IMR-90 (cell line): ENCODE results near the gene DYSF. TPM values are rescaled to one million over a fixed set of nuclear protein-coding genes. Genes with fewer than 3 reads are reported as not detected.

Experiments
- ATAC-seq: fragments of 200-7000 bp; cut with Tn5 transposase; 2 replicates; pipeline ENCODE4 v1.9.1; 2020; ENCODE audit warnings: low read depth, mild to moderate bottlenecking, moderate library complexity
- BruUV-seq: library from RNA; stranded (reverse); fragments of 400-500 nt; replicated peaks from 2 replicates; lab custom pipeline; 2021; lab: Mats Ljungman, UMichigan
- CTCF ChIA-PET: fragments of 300-600 bp; formaldehyde crosslinking; extraction: SDS; loops from one replicate; lab custom pipeline; 2021; ENCODE audit warnings: antibody characterized with exemption; lab: Yijun Ruan, JAX
- POLR2A ChIA-PET: fragments of 300-600 bp; sonication (Branson Sonifier 250); formaldehyde crosslinking; loops from one replicate; lab custom pipeline; 2022; ENCODE audit warnings: antibody characterized with exemption; ENCODE audit not compliant: unreplicated experiment; lab: Charles Lee
- DNase-seq: peaks from one replicate; pipeline ENCODE4 v3.0.0; 2013
- H2AFZ ChIP-seq: replicated peaks from 2 replicates; pipeline ENCODE3; 2013; ENCODE audit warnings: low read length, mild to moderate bottlenecking; ENCODE audit not compliant: poor library complexity
- H2AK5ac ChIP-seq: 2 replicates; pipeline ENCODE4 v1.6.1; 2013; ENCODE audit warnings: low read depth, low read length, inconsistent platforms
- H2AK9ac ChIP-seq: replicated peaks from 2 replicates; pipeline ENCODE3; 2013; ENCODE audit warnings: mild to moderate bottlenecking, low read depth, low read length, moderate library complexity; ENCODE audit not compliant: poor library complexity
- H2BK120ac ChIP-seq: 2 replicates; pipeline ENCODE4 v1.6.1; 2013; ENCODE audit warnings: low read depth, low read length, inconsistent platforms
- H2BK15ac ChIP-seq: 3 replicates; pipeline ENCODE4 v1.6.1; 2013; ENCODE audit warnings: low read depth, low read length, inconsistent platforms
- H2BK20ac ChIP-seq: 2 replicates; pipeline ENCODE4 v1.6.1; 2013; ENCODE audit warnings: low read depth, mild to moderate bottlenecking, inconsistent platforms, low read length, moderate library complexity
- H2BK5ac ChIP-seq: 2 replicates; pipeline ENCODE4 v1.6.1; 2013; ENCODE audit warnings: mild to moderate bottlenecking, low read depth, low read length, inconsistent platforms; ENCODE audit not compliant: poor library complexity, severe bottlenecking
- H3K14ac ChIP-seq: replicated peaks from 2 replicates; pipeline ENCODE4 v1.6.1; 2013; ENCODE audit warnings: low read depth, low read length, inconsistent platforms
- H3K18ac ChIP-seq: 2 replicates; pipeline ENCODE4 v1.6.1; 2013; ENCODE audit warnings: low read depth, low read length, control low read depth
- H3K23ac ChIP-seq: 2 replicates; pipeline ENCODE4 v1.6.1; 2013; ENCODE audit warnings: low read depth, low read length, inconsistent platforms
- H3K27ac ChIP-seq: 2 replicates; pipeline ENCODE4 v1.5.1; 2013; ENCODE audit warnings: mild to moderate bottlenecking, control low read depth, low read length; ENCODE audit not compliant: insufficient read depth
- H3K27me3 ChIP-seq: 2 replicates; pipeline ENCODE4 v1.6.1; 2013; ENCODE audit warnings: low read length; ENCODE audit not compliant: control insufficient read depth, insufficient read depth
- H3K36me3 ChIP-seq: 2 replicates; pipeline ENCODE4 v1.6.1; 2013; ENCODE audit warnings: low read length, mixed read lengths; ENCODE audit not compliant: control insufficient read depth, insufficient read depth
- H3K4ac ChIP-seq: 2 replicates; pipeline ENCODE4 v1.6.1; 2013; ENCODE audit warnings: low read depth, low read length, inconsistent platforms
- H3K4me1 ChIP-seq: 2 replicates; pipeline ENCODE4 v1.6.1; 2013; ENCODE audit warnings: low read length, mixed read lengths; ENCODE audit not compliant: control insufficient read depth, insufficient read depth
- H3K4me2 ChIP-seq: 2 replicates; pipeline ENCODE4 v1.6.1; 2013; ENCODE audit warnings: low read depth, mild to moderate bottlenecking, control low read depth, low read length, moderate library complexity
- H3K4me3 ChIP-seq: 2 replicates; pipeline ENCODE4 v1.5.1; 2013; ENCODE audit warnings: low read depth, mild to moderate bottlenecking, control low read depth, low read length, moderate library complexity; ENCODE audit not compliant: insufficient read depth
- H3K56ac ChIP-seq: 2 replicates; pipeline ENCODE4 v1.6.1; 2013; ENCODE audit warnings: low read length, inconsistent platforms; ENCODE audit not compliant: insufficient read depth; ENCODE audit errors: extremely low read depth
- H3K79me1 ChIP-seq, 2 experiments: 2 replicates each; pipeline ENCODE4 v1.6.1; 2013; ENCODE audit warnings: low read length in 2 of 2, inconsistent platforms in 1 of 2, low read depth in 1 of 2
- H3K9ac ChIP-seq: 2 replicates; pipeline ENCODE4 v1.6.1; 2013; ENCODE audit warnings: low read depth, low read length, control low read depth
- H3K9me1 ChIP-seq: 2 replicates; pipeline ENCODE4 v1.6.1; 2013; ENCODE audit warnings: low read length, inconsistent platforms; ENCODE audit not compliant: insufficient read depth
- H3K9me3 ChIP-seq: 2 replicates; pipeline ENCODE4 v1.6.1; 2013; ENCODE audit warnings: low read length; ENCODE audit not compliant: control insufficient read depth, insufficient read depth
- H4K20me1 ChIP-seq: 2 replicates; pipeline ENCODE4 v1.6.1; 2013; ENCODE audit warnings: low read length, inconsistent platforms; ENCODE audit not compliant: insufficient read depth
- H4K5ac ChIP-seq: 2 replicates; pipeline ENCODE4 v1.6.1; 2013; ENCODE audit warnings: mild to moderate bottlenecking, low read depth, low read length, control low read depth
- H4K8ac ChIP-seq, 2 experiments: 2 replicates each; pipeline ENCODE4 v1.6.1; 2013; ENCODE audit warnings: low read depth in 2 of 2, low read length in 2 of 2, control low read depth in 1 of 2, inconsistent platforms in 1 of 2
- H4K91ac ChIP-seq: 2 replicates; pipeline ENCODE4 v1.6.1; 2013; ENCODE audit warnings: low read depth, low read length, inconsistent platforms; ENCODE audit not compliant: insufficient read depth
- BHLHE40 ChIP-seq: fragments of 150-350 bp; IDR thresholded peaks from 2 replicates; pipeline ENCODE4 v1.6.1; 2016; ENCODE audit warnings: mild to moderate bottlenecking, low read depth, low read length
- CEBPB ChIP-seq: IDR thresholded peaks from 2 replicates; pipeline ENCODE4 v1.6.1; 2012; ENCODE audit warnings: low read depth, low read length, improper control_type of control experiment
- CHD1 ChIP-seq: IDR thresholded peaks from 2 replicates; pipeline ENCODE4 v1.6.1; 2012; ENCODE audit warnings: low read depth, low read length, improper control_type of control experiment
- FOS ChIP-seq: fragments of 150-350 bp; IDR thresholded peaks from 2 replicates; pipeline ENCODE4 v1.6.1; 2016; ENCODE audit warnings: low read depth, low read length
- MAFK ChIP-seq: IDR thresholded peaks from 2 replicates; pipeline ENCODE4 v1.6.1; 2012; ENCODE audit warnings: low read depth, low read length, improper control_type of control experiment
- MXI1 ChIP-seq: IDR thresholded peaks from 2 replicates; pipeline ENCODE4 v1.6.1; 2012; ENCODE audit warnings: low read depth, mild to moderate bottlenecking, low read length, moderate library complexity, borderline replicate concordance
- NFE2L2 ChIP-seq: fragments of 150-350 bp; IDR thresholded peaks from 2 replicates; pipeline ENCODE4 v1.6.1; 2016; ENCODE audit warnings: low read depth, mild to moderate bottlenecking, low read length
- POLR2A ChIP-seq: IDR thresholded peaks from 2 replicates; pipeline ENCODE4 v1.6.1; 2012; ENCODE audit warnings: mild to moderate bottlenecking, low read depth, low read length
- RAD21 ChIP-seq: IDR thresholded peaks from 2 replicates; pipeline ENCODE4 v1.6.1; 2012; ENCODE audit warnings: low read length, improper control_type of control experiment
- RCOR1 ChIP-seq: IDR thresholded peaks from 2 replicates; pipeline ENCODE4 v1.6.1; 2012; ENCODE audit warnings: mild to moderate bottlenecking, low read length, improper control_type of control experiment; ENCODE audit not compliant: insufficient replicate concordance
- RFX5 ChIP-seq: IDR thresholded peaks from 2 replicates; pipeline ENCODE4 v1.8.0; 2012; ENCODE audit warnings: low read depth, mild to moderate bottlenecking, low read length, moderate library complexity
- SMC3 ChIP-seq: fragments of 150-350 bp; IDR thresholded peaks from 2 replicates; pipeline ENCODE4 v1.6.1; 2016; ENCODE audit warnings: low read depth, mild to moderate bottlenecking, antibody characterized with exemption, low read length, moderate library complexity
- WGBS, 2 experiments: methylation state at CpG; one replicate each; pipeline versions ENCODE4 v1.1.5 to v1.1.7; 2013; ENCODE audit warnings: missing lambda C conversion rate in 2 of 2; ENCODE audit not compliant: insufficient read length in 1 of 2; ENCODE audit errors: extremely low coverage in 2 of 2; 5-methylcytosine and 5-hydroxymethylcytosine counted together
- dilution Hi-C: fragments of 300-500 bp; cut with HindIII; formaldehyde crosslinking; loops from one replicate; pipeline ENCODE4 v1.14.3; 2018; ENCODE audit warnings: low sequenced_read_pairs; ENCODE audit not compliant: unreplicated experiment
- in situ Hi-C: fragments of 300-500 bp; cut with MboI; formaldehyde crosslinking; loops from 3 replicates; pipeline ENCODE4 v1.14.3; 2019; ENCODE audit warnings: low sequenced_read_pairs, inconsistent platforms, mixed read lengths
- intact Hi-C: fragments of 100-400 bp; cut with micrococcal nuclease; formaldehyde crosslinking; loops from 2 replicates; pipeline ENCODE4 v1.10.0; 2022
- polyA plus RNA-seq, 3 experiments: library from polyadenylated mRNA; depleted of rRNA; stranded (reverse); fragments of >200 nt; gene quantifications; 2 replicates each; pipeline ENCODE4 v1.2.3, GENCODE V29; 2012; ENCODE audit warnings: low replicate concordance in 1 of 3
- total RNA-seq: library from RNA; depleted of rRNA; stranded (reverse); fragments of >200 nt; gene quantifications from 2 replicates; pipeline ENCODE4 v1.2.3, GENCODE V29; 2012
- TF ChIP-seq, protein P1 (sequence below): conservative IDR thresholded peaks from 2 replicates; pipeline ENCODE4 v1.5.1; 2012; ENCODE audit warnings: mild to moderate bottlenecking, low read depth, low read length, improper control_type of control experiment

Gene DYSF
- total and polyA plus RNA-seq, 2 of the 4 experiments (the other 2 are of a cell fraction): 0.09 to 0.18 TPM

GRCh38 chr2:71546777-71547281, 93.5 kb downstream of the DYSF start:
- ChIA-PET POLR2A (no interaction called here), CTCF (no interaction called here)
- no peak overlapping the region for H3K4me3 ChIP-seq
- no peak overlapping the region for H3K4ac ChIP-seq
- no peak overlapping the region for H3K23ac ChIP-seq
- no peaks in the 10 kb centered on the region for H3K79me1 ChIP-seq
- H4K5ac ChIP-seq: no peak overlapping the region
- H3K9me1 ChIP-seq: no peaks in the 10 kb centered on the region
- no peak overlapping the region for H2AK9ac ChIP-seq
- H3K14ac ChIP-seq: no peak overlapping the region
- no peak overlapping the region for H2BK20ac ChIP-seq
- no peak overlapping the region for H4K91ac ChIP-seq
- DNase-seq (no peak), ATAC-seq (no peak)
- no peaks in the 10 kb centered on the region; the same call in 1 of the 2 replicates for H3K9me3 ChIP-seq
- no peaks in the 10 kb centered on the region for H3K36me3 ChIP-seq
- H2BK5ac ChIP-seq: no peak overlapping the region
- in situ Hi-C loops: loop anchor here (5.0 to 25.0 kb wide), 4 partner anchors 605 to 1340 kb away; partner anchors contain the start of gene SPR
- H3K18ac ChIP-seq: no peak overlapping the region
- H3K4me2 ChIP-seq: no peak overlapping the region
- no peaks in the 10 kb centered on the region for H3K4me1 ChIP-seq
- dilution Hi-C loops: no loop called here
- 60% methylated on average over 1 of the region's 14 CpGs; no CpG with 5 or more reads in 1 of the 2 experiments for WGBS, 2 experiments
- no peak overlapping the region for H2BK120ac ChIP-seq
- no peak overlapping the region for H4K8ac ChIP-seq
- no peak overlapping the region for H3K9ac ChIP-seq
- H3K27ac ChIP-seq: no peak overlapping the region
- intact Hi-C loops: loop anchor here (5.0 to 10.0 kb wide), 3 partner anchors 250 to 590 kb away; no protein-coding TSS in a partner anchor
- H2AK5ac ChIP-seq: no peak overlapping the region
- no peaks in the 10 kb centered on the region for H4K20me1 ChIP-seq
- no peak overlapping the region for H2BK15ac ChIP-seq
- H3K27me3 ChIP-seq: peaks cover 25% of the 10 kb centered on the region
- no peak overlapping the region for H2AFZ ChIP-seq
- BruUV-seq: no TSS peak
- TF ChIP-seq RFX5 (no peak), SMC3 (no peak), BHLHE40 (no peak), MXI1 (no peak), POLR2A (no peak), FOS (no peak), NFE2L2 (no peak), RAD21 (no peak), CHD1 (no peak), CEBPB (no peak), MAFK (no peak), RCOR1 (no peak)
- TF ChIP-seq, protein P1, sequence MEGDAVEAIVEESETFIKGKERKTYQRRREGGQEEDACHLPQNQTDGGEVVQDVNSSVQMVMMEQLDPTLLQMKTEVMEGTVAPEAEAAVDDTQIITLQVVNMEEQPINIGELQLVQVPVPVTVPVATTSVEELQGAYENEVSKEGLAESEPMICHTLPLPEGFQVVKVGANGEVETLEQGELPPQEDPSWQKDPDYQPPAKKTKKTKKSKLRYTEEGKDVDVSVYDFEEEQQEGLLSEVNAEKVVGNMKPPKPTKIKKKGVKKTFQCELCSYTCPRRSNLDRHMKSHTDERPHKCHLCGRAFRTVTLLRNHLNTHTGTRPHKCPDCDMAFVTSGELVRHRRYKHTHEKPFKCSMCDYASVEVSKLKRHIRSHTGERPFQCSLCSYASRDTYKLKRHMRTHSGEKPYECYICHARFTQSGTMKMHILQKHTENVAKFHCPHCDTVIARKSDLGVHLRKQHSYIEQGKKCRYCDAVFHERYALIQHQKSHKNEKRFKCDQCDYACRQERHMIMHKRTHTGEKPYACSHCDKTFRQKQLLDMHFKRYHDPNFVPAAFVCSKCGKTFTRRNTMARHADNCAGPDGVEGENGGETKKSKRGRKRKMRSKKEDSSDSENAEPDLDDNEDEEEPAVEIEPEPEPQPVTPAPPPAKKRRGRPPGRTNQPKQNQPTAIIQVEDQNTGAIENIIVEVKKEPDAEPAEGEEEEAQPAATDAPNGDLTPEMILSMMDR: no peak
- no peak overlapping the region for H3K56ac ChIP-seq
